ENCODE results near the gene MED27.

Gene MED27

GRCh38 chr9:132049323-132049882, 30.3 kb downstream of the MED27 start:
- no peak overlapping the region for H2AFZ ChIP-seq (ENCODE audit: low read length)
- no peaks in the 10 kb centered on the region for H3K27me3 ChIP-seq (ENCODE audit: insufficient read depth, low read length, poor library complexity, severe bottlenecking)
- H4K20me1 ChIP-seq (ENCODE audit: insufficient read depth, low read length, poor library complexity, severe bottlenecking): peaks cover 5% of the 10 kb centered on the region
- peaks cover 71% of the 10 kb centered on the region for H3K79me2 ChIP-seq (ENCODE audit: insufficient read depth, low read length)
- H3F3A ChIP-seq (ENCODE audit: low read depth): no peaks in the 10 kb centered on the region
- H3K36me3 ChIP-seq (ENCODE audit: insufficient read depth, low read length): no peaks in the 10 kb centered on the region
- no peaks in the 10 kb centered on the region for H3K9me3 ChIP-seq (ENCODE audit: insufficient read depth, low read depth, low read length)
- no peak overlapping the region for H3K4me2 ChIP-seq (ENCODE audit: low read depth, low read length, poor library complexity, severe bottlenecking)
- peaks cover 23% of the 10 kb centered on the region for H3K4me1 ChIP-seq (ENCODE audit: insufficient read depth, low read length, poor library complexity, severe bottlenecking)
- H3K9me2 ChIP-seq (replicated peaks; ENCODE audit: low read depth, low read length): no peaks in the 10 kb centered on the region
- H3K4me3 ChIP-seq (ENCODE audit: low read length, poor library complexity, severe bottlenecking): no peak overlapping the region
- no peak overlapping the region for H3K9ac ChIP-seq (ENCODE audit: low read depth, low read length, poor library complexity, severe bottlenecking)
- TF ChIP-seq, protein P1, sequence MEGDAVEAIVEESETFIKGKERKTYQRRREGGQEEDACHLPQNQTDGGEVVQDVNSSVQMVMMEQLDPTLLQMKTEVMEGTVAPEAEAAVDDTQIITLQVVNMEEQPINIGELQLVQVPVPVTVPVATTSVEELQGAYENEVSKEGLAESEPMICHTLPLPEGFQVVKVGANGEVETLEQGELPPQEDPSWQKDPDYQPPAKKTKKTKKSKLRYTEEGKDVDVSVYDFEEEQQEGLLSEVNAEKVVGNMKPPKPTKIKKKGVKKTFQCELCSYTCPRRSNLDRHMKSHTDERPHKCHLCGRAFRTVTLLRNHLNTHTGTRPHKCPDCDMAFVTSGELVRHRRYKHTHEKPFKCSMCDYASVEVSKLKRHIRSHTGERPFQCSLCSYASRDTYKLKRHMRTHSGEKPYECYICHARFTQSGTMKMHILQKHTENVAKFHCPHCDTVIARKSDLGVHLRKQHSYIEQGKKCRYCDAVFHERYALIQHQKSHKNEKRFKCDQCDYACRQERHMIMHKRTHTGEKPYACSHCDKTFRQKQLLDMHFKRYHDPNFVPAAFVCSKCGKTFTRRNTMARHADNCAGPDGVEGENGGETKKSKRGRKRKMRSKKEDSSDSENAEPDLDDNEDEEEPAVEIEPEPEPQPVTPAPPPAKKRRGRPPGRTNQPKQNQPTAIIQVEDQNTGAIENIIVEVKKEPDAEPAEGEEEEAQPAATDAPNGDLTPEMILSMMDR (conservative IDR thresholded peaks at IDR 0.05; ENCODE audit: low read length): no peak
- TF ChIP-seq EZH2phosphoT487 (IDR thresholded peaks at IDR 0.05; ENCODE audit: borderline replicate concordance): no peak

DNA sequence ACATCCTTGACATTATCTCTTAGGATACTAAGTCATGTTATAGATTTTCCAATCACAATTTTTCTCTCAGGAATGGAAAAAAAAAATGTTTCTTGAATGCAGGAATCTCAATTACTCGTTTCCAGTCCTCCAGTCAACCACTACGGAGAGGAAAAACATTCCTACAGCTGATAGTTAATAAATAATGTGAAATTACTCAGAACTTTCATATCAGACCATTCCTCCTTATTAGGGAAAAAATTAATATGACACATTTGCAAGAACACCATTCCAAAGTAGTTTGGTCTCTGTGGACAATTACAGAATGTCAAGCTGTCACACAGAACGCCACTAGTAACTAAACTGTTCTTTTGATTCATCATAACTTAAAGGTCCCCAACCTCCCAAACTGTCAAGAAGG, 31.5 kb downstream of the MED27 start:
- H3K9ac ChIP-seq (ENCODE audit: low read depth, low read length, poor library complexity, severe bottlenecking): no peak overlapping the region
- H3K79me2 ChIP-seq (ENCODE audit: insufficient read depth, low read length): peaks cover 66% of the 10 kb centered on the region
- H3K4me3 ChIP-seq (ENCODE audit: low read length, poor library complexity, severe bottlenecking): no peak overlapping the region
- peaks cover 35% of the 10 kb centered on the region for H3K4me1 ChIP-seq (ENCODE audit: insufficient read depth, low read length, poor library complexity, severe bottlenecking)
- H3K36me3 ChIP-seq (ENCODE audit: insufficient read depth, low read length): no peaks in the 10 kb centered on the region
- no peaks in the 10 kb centered on the region for H3F3A ChIP-seq (ENCODE audit: low read depth)
- H3K9me3 ChIP-seq (ENCODE audit: insufficient read depth, low read depth, low read length): no peaks in the 10 kb centered on the region
- H4K20me1 ChIP-seq (ENCODE audit: insufficient read depth, low read length, poor library complexity, severe bottlenecking): peaks cover 5% of the 10 kb centered on the region
- H3K27me3 ChIP-seq (ENCODE audit: insufficient read depth, low read length, poor library complexity, severe bottlenecking): no peaks in the 10 kb centered on the region
- H3K4me2 ChIP-seq (ENCODE audit: low read depth, low read length, poor library complexity, severe bottlenecking): no peak overlapping the region
- no peaks in the 10 kb centered on the region for H3K9me2 ChIP-seq (replicated peaks; ENCODE audit: low read depth, low read length)
- TF ChIP-seq EZH2phosphoT487 (IDR thresholded peaks at IDR 0.05; ENCODE audit: borderline replicate concordance): no peak
- TF ChIP-seq, protein P1 (conservative IDR thresholded peaks at IDR 0.05; ENCODE audit: low read length): no peak
- H2AFZ ChIP-seq (ENCODE audit: low read length): no peak overlapping the region

DNA sequence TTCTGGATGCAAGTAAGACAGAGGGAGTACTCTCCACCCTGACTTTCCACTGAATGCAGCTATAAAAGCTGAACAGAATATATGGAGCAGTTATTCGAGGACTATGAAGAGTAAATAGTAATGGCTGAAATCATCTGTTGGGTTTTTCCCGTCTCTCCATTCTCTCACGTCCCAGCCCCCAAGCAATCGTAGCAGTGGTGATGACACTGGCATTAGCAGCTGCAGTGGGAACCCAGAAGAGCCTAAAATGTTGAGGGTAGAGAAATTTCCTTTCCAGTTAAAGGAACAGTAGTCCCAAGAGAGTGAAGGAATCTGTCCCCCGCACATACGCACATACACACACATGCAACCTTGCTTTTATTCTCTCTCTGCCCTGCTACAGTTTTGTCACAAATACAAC, 33.2 kb downstream of the MED27 start:
- Histone ChIP-seq H4K20me1 (ENCODE audit: insufficient read depth, low read length, poor library complexity, severe bottlenecking) (peaks cover 5% of the 10 kb centered on the region), H3F3A (ENCODE audit: low read depth) (no peaks in the 10 kb centered on the region), H2AFZ (ENCODE audit: low read length) (no peak overlapping the region), H3K4me3 (ENCODE audit: low read length, poor library complexity, severe bottlenecking) (no peak overlapping the region), H3K4me2 (ENCODE audit: low read depth, low read length, poor library complexity, severe bottlenecking) (no peak overlapping the region), H3K27me3 (ENCODE audit: insufficient read depth, low read length, poor library complexity, severe bottlenecking) (no peaks in the 10 kb centered on the region), H3K79me2 (ENCODE audit: insufficient read depth, low read length) (peaks cover 75% of the 10 kb centered on the region), H3K9ac (ENCODE audit: low read depth, low read length, poor library complexity, severe bottlenecking) (no peak overlapping the region), H3K9me2 (replicated peaks; ENCODE audit: low read depth, low read length) (no peaks in the 10 kb centered on the region), H3K4me1 (ENCODE audit: insufficient read depth, low read length, poor library complexity, severe bottlenecking) (peaks cover 51% of the 10 kb centered on the region), H3K9me3 (ENCODE audit: insufficient read depth, low read depth, low read length) (no peaks in the 10 kb centered on the region), H3K36me3 (ENCODE audit: insufficient read depth, low read length) (no peaks in the 10 kb centered on the region)
- TF ChIP-seq, protein P1 (conservative IDR thresholded peaks at IDR 0.05; ENCODE audit: low read length): no peak
- no peak for TF ChIP-seq EZH2phosphoT487 (IDR thresholded peaks at IDR 0.05; ENCODE audit: borderline replicate concordance)
